DOHH2 (cell line): Measurements from ENCODE around the gene CXCR5.

Experiments
- H3F3A ChIP-seq: fragments of 200-600 bp; sonication (generic), shearing (Covaris generic); 2 replicates; pipeline ENCODE4 v1.6.0; 2016; ENCODE audit warnings: antibody characterized with exemption, mild to moderate bottlenecking; ENCODE audit not compliant: control insufficient read depth, insufficient read depth
- H3K27ac ChIP-seq: fragments of 200-600 bp; sonication (generic); 2 replicates; pipeline ENCODE4 v1.5.1; 2014; ENCODE audit warnings: low read depth, mild to moderate bottlenecking, low read length, moderate library complexity
- H3K27me3 ChIP-seq: fragments of 200-600 bp; sonication (generic); 2 replicates; pipeline ENCODE4 v1.6.1; 2014; ENCODE audit warnings: mild to moderate bottlenecking, low read length, mixed read lengths; ENCODE audit not compliant: control insufficient read depth
- H3K36me3 ChIP-seq: fragments of 200-600 bp; sonication (generic); 2 replicates; pipeline ENCODE4 v1.6.1; 2014; ENCODE audit warnings: mild to moderate bottlenecking, low read length, moderate library complexity, mixed read lengths; ENCODE audit not compliant: control insufficient read depth
- H3K4me1 ChIP-seq: fragments of 200-600 bp; sonication (generic); 2 replicates; pipeline ENCODE4 v1.6.1; 2014; ENCODE audit warnings: mild to moderate bottlenecking, low read length, mixed read lengths; ENCODE audit not compliant: control insufficient read depth
- H3K4me2 ChIP-seq: fragments of 200-600 bp; sonication (generic); 2 replicates; pipeline ENCODE4 v1.6.0; 2014; ENCODE audit warnings: mild to moderate bottlenecking, low read length, moderate library complexity
- H3K4me3 ChIP-seq: fragments of 200-600 bp; sonication (generic); 2 replicates; pipeline ENCODE4 v1.5.1; 2014; ENCODE audit warnings: mild to moderate bottlenecking, low read length, mixed read lengths
- H3K79me2 ChIP-seq: fragments of 200-600 bp; sonication (generic); 2 replicates; pipeline ENCODE4 v1.6.1; 2014; ENCODE audit warnings: mild to moderate bottlenecking, low read length, mixed read lengths; ENCODE audit not compliant: control insufficient read depth
- H3K9me2 ChIP-seq: fragments of 200-600 bp; sonication (generic); replicated peaks from 2 replicates; pipeline ENCODE4 v1.6.1; 2014; ENCODE audit warnings: mild to moderate bottlenecking, low read length, mixed read lengths; ENCODE audit not compliant: control insufficient read depth
- H3K9me3 ChIP-seq: fragments of 200-600 bp; sonication (generic); 2 replicates; pipeline ENCODE4 v1.6.1; 2014; ENCODE audit warnings: antibody characterized with exemption, low read length, mixed read lengths; ENCODE audit not compliant: control insufficient read depth, insufficient read depth
- H4K20me1 ChIP-seq: fragments of 200-600 bp; sonication (generic); 2 replicates; pipeline ENCODE4 v1.6.0; 2014; ENCODE audit warnings: low read depth, mild to moderate bottlenecking, antibody characterized with exemption, low read length, moderate library complexity; ENCODE audit not compliant: control insufficient read depth, insufficient read depth
- CTCF ChIP-seq: fragments of 200-600 bp; sonication (generic); IDR thresholded peaks from one replicate; pipeline ENCODE4 v1.5.1; 2014; ENCODE audit warnings: antibody characterized with exemption, mild to moderate bottlenecking, low read depth, low read length; ENCODE audit not compliant: poor library complexity, severe bottlenecking
- EZH2phosphoT487 ChIP-seq: fragments of 200-600 bp; sonication (generic); IDR thresholded peaks from 2 replicates; pipeline ENCODE4 v1.6.1; 2017; ENCODE audit warnings: borderline replicate concordance, mild to moderate bottlenecking, antibody characterized with exemption, low read length, moderate library complexity, mixed read lengths

The CXCR5 gene

GRCh38 chr11:118872403-118872821 lies 11.3 kb upstream of the CXCR5 start:
- no peaks in the 10 kb centered on the region for H3K9me3 ChIP-seq
- peak overlapping the region; percentile 33 for H3K4me2 ChIP-seq
- H4K20me1 ChIP-seq = no peaks in the 10 kb centered on the region
- H3K4me1 ChIP-seq = peaks cover 91% of the 10 kb centered on the region
- H3K9me2 ChIP-seq = no peaks in the 10 kb centered on the region
- no peaks in the 10 kb centered on the region; the same call in 1 of the 2 replicates for H3K36me3 ChIP-seq
- H3K4me3 ChIP-seq = 0 out of 2 replicates have a peak overlapping the region, but pooled peaks have one; percentile 14
- H3K27ac ChIP-seq = peak overlapping the region; percentile 41
- H3K27me3 ChIP-seq = no peaks in the 10 kb centered on the region
- TF ChIP-seq CTCF = no peak
- TF ChIP-seq EZH2phosphoT487 = no peak
- H3F3A ChIP-seq = peaks cover 41% of the 10 kb centered on the region
- no peaks in the 10 kb centered on the region for H3K79me2 ChIP-seq

- no peaks in the 10 kb centered on the region for H3K27me3 ChIP-seq
- no peaks in the 10 kb centered on the region for H4K20me1 ChIP-seq
- no peak for TF ChIP-seq CTCF
- no peak for TF ChIP-seq EZH2phosphoT487
- peaks cover 44% of the 10 kb centered on the region for H3F3A ChIP-seq
- no peaks in the 10 kb centered on the region; the same call in 1 of the 2 replicates for H3K36me3 ChIP-seq
- H3K79me2 ChIP-seq = no peaks in the 10 kb centered on the region
- H3K4me1 ChIP-seq = peaks cover 93% of the 10 kb centered on the region
- H3K4me3 ChIP-seq = no peak overlapping the region
- H3K27ac ChIP-seq = no peak overlapping the region
- no peaks in the 10 kb centered on the region for H3K9me3 ChIP-seq
- H3K9me2 ChIP-seq = no peaks in the 10 kb centered on the region
- no peak overlapping the region for H3K4me2 ChIP-seq
Observed at GRCh38 chr11:118873804-118874203, 9.9 kb upstream of the CXCR5 start.

DNA sequence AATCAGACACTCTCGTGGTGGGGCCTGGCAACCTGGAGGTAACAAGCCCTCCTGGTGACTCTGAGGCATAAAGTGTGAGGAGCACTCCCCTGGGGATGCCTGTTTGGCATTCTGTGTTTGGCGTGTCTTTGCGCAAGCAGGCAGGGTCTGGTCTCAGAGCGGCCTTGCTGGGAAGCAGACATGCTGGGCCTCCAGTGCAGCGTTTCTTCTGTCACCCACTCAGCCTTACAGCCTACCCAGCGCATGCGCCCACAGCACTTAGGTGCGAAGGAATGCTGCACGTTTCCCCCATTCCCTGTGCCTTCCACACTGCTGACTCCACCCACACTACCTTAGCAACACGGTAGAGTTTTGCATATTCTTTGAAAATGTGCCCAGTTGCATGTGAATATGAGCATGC lies 7.4 kb upstream of the CXCR5 start:
- H3F3A ChIP-seq = peaks cover 30% of the 10 kb centered on the region
- H3K27me3 ChIP-seq = no peaks in the 10 kb centered on the region
- no peaks in the 10 kb centered on the region for H3K79me2 ChIP-seq
- H3K36me3 ChIP-seq = no peaks in the 10 kb centered on the region
- H3K4me3 ChIP-seq = peak overlapping the region; percentile 63
- peaks cover 84% of the 10 kb centered on the region for H3K4me1 ChIP-seq
- TF ChIP-seq EZH2phosphoT487 (no peak), CTCF (no peak)
- H3K9me3 ChIP-seq = no peaks in the 10 kb centered on the region
- peak overlapping the region; percentile 88 for H3K4me2 ChIP-seq
- H4K20me1 ChIP-seq = no peaks in the 10 kb centered on the region
- H3K9me2 ChIP-seq = no peaks in the 10 kb centered on the region
- peak overlapping the region; percentile 82 for H3K27ac ChIP-seq
